ENCODE measurements around the gene USP3. TPM values are rescaled to one million over a fixed set of nuclear protein-coding genes. Genes with fewer than 3 reads are reported as not detected.
A peak's percentile ranks its signal among the peaks of the same experiment; 100 is the strongest.

USP3 gene
- polyA plus RNA-seq, 1 donor (not counting 4 experiments of a cell fraction or from before 2014, with no cell fraction given), result 16.2 TPM

DNA sequence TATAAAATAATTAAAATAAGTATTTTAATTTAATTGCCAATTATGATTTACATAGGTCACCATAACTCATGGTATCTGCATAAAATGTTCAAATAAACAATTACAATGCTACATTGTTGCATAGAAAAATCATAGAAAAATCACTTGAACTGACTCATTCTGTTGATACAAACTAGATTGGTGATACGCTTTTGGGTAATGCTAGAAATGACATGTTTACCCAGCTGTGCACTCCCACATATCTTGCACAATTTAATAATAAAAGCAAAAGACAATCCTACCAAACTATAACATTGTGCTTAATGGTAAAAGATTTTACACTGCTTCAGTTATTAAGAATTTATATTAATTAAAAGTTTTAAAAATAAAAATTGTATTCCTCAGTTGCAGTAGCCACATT, 47.0 kb downstream of the USP3 start:
- Histone ChIP-seq H3K36me3 (ENCODE audit: control insufficient read depth in 2 of 2, extremely low read depth in 1 of 2, insufficient read depth in 2 of 2, low read length in 2 of 2) (no peaks in the 10 kb centered on the region), H3K79me2 (ENCODE audit: control insufficient read depth, insufficient read depth, low read length) (no peaks in the 10 kb centered on the region), H3K9me3 (ENCODE audit: control insufficient read depth, low read depth, low read length) (no peaks in the 10 kb centered on the region), H3K27me3 (ENCODE audit: control insufficient read depth, extremely low read depth, insufficient read depth, low read length) (no peaks in the 10 kb centered on the region), H3K9ac (ENCODE audit: control insufficient read depth, extremely low read depth, insufficient read depth, low read length) (no peak overlapping the region), H4K20me1 (ENCODE audit: control insufficient read depth, extremely low read depth, insufficient read depth, low read length) (no peaks in the 10 kb centered on the region), H3K9me1 (ENCODE audit: control insufficient read depth, extremely low read depth, insufficient read depth, low read length) (no peaks in the 10 kb centered on the region), H3K4me1 (ENCODE audit: control insufficient read depth, extremely low read depth, insufficient read depth, low read length) (peaks cover 12% of the 10 kb centered on the region), H3K4me3 (ENCODE audit: control insufficient read depth in 2 of 3, extremely low read depth in 1 of 3, insufficient read depth in 2 of 3, low read depth in 1 of 3, low read length in 3 of 3) (no peak overlapping the region), H3K4me2 (ENCODE audit: control insufficient read depth, extremely low read depth, insufficient read depth, low read depth, low read length) (no peak overlapping the region), H2AFZ (ENCODE audit: control insufficient read depth, low read length) (no peak overlapping the region), H3K27ac (ENCODE audit: control insufficient read depth, insufficient read depth, low read length) (no peak overlapping the region)
- dilution Hi-C loops (cut with MboI; ENCODE audit: extremely low pct_ligation_motif_present, low sequenced_read_pairs), result no loop called here
- DNase-seq (ENCODE audit: low read depth, low spot score) (no peak), FAIRE-seq (no peak)
- TF ChIP-seq EZH2 (IDR thresholded peaks at IDR 0.05; ENCODE audit: low read length), result no peak
- TF ChIP-seq, protein P1, sequence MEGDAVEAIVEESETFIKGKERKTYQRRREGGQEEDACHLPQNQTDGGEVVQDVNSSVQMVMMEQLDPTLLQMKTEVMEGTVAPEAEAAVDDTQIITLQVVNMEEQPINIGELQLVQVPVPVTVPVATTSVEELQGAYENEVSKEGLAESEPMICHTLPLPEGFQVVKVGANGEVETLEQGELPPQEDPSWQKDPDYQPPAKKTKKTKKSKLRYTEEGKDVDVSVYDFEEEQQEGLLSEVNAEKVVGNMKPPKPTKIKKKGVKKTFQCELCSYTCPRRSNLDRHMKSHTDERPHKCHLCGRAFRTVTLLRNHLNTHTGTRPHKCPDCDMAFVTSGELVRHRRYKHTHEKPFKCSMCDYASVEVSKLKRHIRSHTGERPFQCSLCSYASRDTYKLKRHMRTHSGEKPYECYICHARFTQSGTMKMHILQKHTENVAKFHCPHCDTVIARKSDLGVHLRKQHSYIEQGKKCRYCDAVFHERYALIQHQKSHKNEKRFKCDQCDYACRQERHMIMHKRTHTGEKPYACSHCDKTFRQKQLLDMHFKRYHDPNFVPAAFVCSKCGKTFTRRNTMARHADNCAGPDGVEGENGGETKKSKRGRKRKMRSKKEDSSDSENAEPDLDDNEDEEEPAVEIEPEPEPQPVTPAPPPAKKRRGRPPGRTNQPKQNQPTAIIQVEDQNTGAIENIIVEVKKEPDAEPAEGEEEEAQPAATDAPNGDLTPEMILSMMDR (optimal IDR thresholded peaks at IDR 0.05 in 1 of 3, IDR thresholded peaks at IDR 0.05 in 1 of 3, conservative IDR thresholded peaks at IDR 0.05 in 1 of 3; ENCODE audit: extremely low read depth in 1 of 3, insufficient read depth in 2 of 3, low read length in 3 of 3), result no peak

DNA sequence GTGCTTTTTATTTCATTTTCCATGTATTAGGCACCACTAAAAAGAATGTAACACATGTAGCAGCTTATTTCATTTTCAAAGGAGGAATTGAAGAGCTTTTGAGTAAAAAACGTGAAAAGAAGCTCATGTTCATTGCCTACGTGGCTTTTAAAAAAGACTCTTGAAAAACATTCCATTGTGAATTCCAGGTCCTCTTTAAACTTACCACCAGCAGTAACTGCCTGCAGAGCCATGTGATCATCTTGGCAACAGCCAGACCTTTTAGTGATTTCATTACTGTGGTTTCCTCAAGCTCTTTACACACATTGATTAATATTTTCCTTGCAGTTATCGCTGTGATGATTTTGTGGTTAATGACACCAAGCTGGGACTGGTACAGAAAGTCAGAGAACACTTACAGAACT, 49.0 kb downstream of the USP3 start:
- Histone ChIP-seq H3K4me2 (ENCODE audit: control insufficient read depth, extremely low read depth, insufficient read depth, low read depth, low read length) (peak overlapping the region; percentile 23), H3K9me3 (ENCODE audit: control insufficient read depth, low read depth, low read length) (no peaks in the 10 kb centered on the region), H3K36me3 (ENCODE audit: control insufficient read depth in 2 of 2, extremely low read depth in 1 of 2, insufficient read depth in 2 of 2, low read length in 2 of 2) (peaks cover 0 to 1% of the 10 kb centered on the region in 2 experiments), H3K4me1 (ENCODE audit: control insufficient read depth, extremely low read depth, insufficient read depth, low read length) (peaks cover 12% of the 10 kb centered on the region), H3K9ac (ENCODE audit: control insufficient read depth, extremely low read depth, insufficient read depth, low read length) (peak overlapping the region; percentile 0), H3K4me3 (ENCODE audit: control insufficient read depth in 2 of 3, extremely low read depth in 1 of 3, insufficient read depth in 2 of 3, low read depth in 1 of 3, low read length in 3 of 3) (no peak overlapping the region), H3K27me3 (ENCODE audit: control insufficient read depth, extremely low read depth, insufficient read depth, low read length) (no peaks in the 10 kb centered on the region), H3K79me2 (ENCODE audit: control insufficient read depth, insufficient read depth, low read length) (no peaks in the 10 kb centered on the region), H4K20me1 (ENCODE audit: control insufficient read depth, extremely low read depth, insufficient read depth, low read length) (no peaks in the 10 kb centered on the region), H3K9me1 (ENCODE audit: control insufficient read depth, extremely low read depth, insufficient read depth, low read length) (no peaks in the 10 kb centered on the region), H2AFZ (ENCODE audit: control insufficient read depth, low read length) (no peak overlapping the region), H3K27ac (ENCODE audit: control insufficient read depth, insufficient read depth, low read length) (peak overlapping the region; percentile 33)
- TF ChIP-seq EZH2 (IDR thresholded peaks at IDR 0.05; ENCODE audit: low read length), result no peak
- TF ChIP-seq, protein P1 (optimal IDR thresholded peaks at IDR 0.05 in 1 of 3, IDR thresholded peaks at IDR 0.05 in 1 of 3, conservative IDR thresholded peaks at IDR 0.05 in 1 of 3; ENCODE audit: extremely low read depth in 1 of 3, insufficient read depth in 2 of 3, low read length in 3 of 3), result no peak
- dilution Hi-C loops (cut with MboI; ENCODE audit: extremely low pct_ligation_motif_present, low sequenced_read_pairs), result no loop called here
- peak; percentile 40 for DNase-seq (ENCODE audit: low read depth, low spot score)
- peak; percentile 93 for FAIRE-seq

Data from keratinocyte (primary cell).